Stimulated activated memory B cell treated with anti-CD40 and anti-IgM and Interleukin-4, amounts not matched to agents 10 μg/mL and 1 μg/mL and 100 μg/mL, for 72 hours (primary cell): ENCODE results near the gene FAM89B.
A peak's percentile ranks its signal among the peaks of the same experiment; 100 is the strongest.

Experiments
- ATAC-seq: fragments of 150-1000 bp; cut with Tn5 transposase; 2 replicates; pipeline ENCODE4 v1.10.0; 2021
- H3K27ac Mint-ChIP-seq: one replicate; pipeline ENCODE4 v1.8.0; 2022; ENCODE audit warnings: mild to moderate bottlenecking, mixed read lengths
- H3K27me3 Mint-ChIP-seq: one replicate; pipeline ENCODE4 v1.8.0; 2022; ENCODE audit warnings: mixed read lengths
- H3K36me3 Mint-ChIP-seq: one replicate; pipeline ENCODE4 v1.8.0; 2022; ENCODE audit warnings: mixed read lengths
- H3K4me1 Mint-ChIP-seq: one replicate; pipeline ENCODE4 v1.8.0; 2022; ENCODE audit warnings: mixed read lengths
- H3K4me3 Mint-ChIP-seq: one replicate; pipeline ENCODE4 v1.8.0; 2022; ENCODE audit warnings: mild to moderate bottlenecking, moderate library complexity, mixed read lengths
- H3K9me3 Mint-ChIP-seq: one replicate; pipeline ENCODE4 v1.8.0; 2022; ENCODE audit warnings: mixed read lengths

FAM89B gene

GRCh38 chr11:65596520-65596919 is 24.2 kb downstream of the FAM89B start:
- H3K4me3 Mint-ChIP-seq = no peak overlapping the region
- peak overlapping the region; percentile 50 for H3K27ac Mint-ChIP-seq
- H3K27me3 Mint-ChIP-seq = no peaks in the 10 kb centered on the region
- no peak for ATAC-seq
- peaks cover 44% of the 10 kb centered on the region for H3K36me3 Mint-ChIP-seq
- H3K4me1 Mint-ChIP-seq = peaks cover 28% of the 10 kb centered on the region
- H3K9me3 Mint-ChIP-seq = no peaks in the 10 kb centered on the region

GRCh38 chr11:65598258-65598699 is 25.9 kb downstream of the FAM89B start:
- peaks cover 33% of the 10 kb centered on the region for H3K4me1 Mint-ChIP-seq
- H3K27ac Mint-ChIP-seq = no peak overlapping the region
- no peaks in the 10 kb centered on the region for H3K9me3 Mint-ChIP-seq
- H3K36me3 Mint-ChIP-seq = peaks cover 47% of the 10 kb centered on the region
- no peaks in the 10 kb centered on the region for H3K27me3 Mint-ChIP-seq
- no peak for ATAC-seq
- H3K4me3 Mint-ChIP-seq = no peak overlapping the region

- Mint-ChIP-seq H3K27ac (no peak overlapping the region), H3K9me3 (no peaks in the 10 kb centered on the region), H3K27me3 (no peaks in the 10 kb centered on the region), H3K4me3 (no peak overlapping the region), H3K4me1 (peaks cover 29% of the 10 kb centered on the region), H3K36me3 (peaks cover 55% of the 10 kb centered on the region)
- ATAC-seq = no peak
These were observed 27.0 kb downstream of the FAM89B start for GRCh38 chr11:65599216-65599954.

GRCh38 chr11:65599955-65600246 is 27.6 kb downstream of the FAM89B start:
- Mint-ChIP-seq H3K4me3 (no peak overlapping the region), H3K4me1 (peaks cover 26% of the 10 kb centered on the region), H3K27me3 (no peaks in the 10 kb centered on the region), H3K36me3 (peaks cover 60% of the 10 kb centered on the region), H3K9me3 (no peaks in the 10 kb centered on the region), H3K27ac (no peak overlapping the region)
- no peak for ATAC-seq

- peaks cover 73% of the 10 kb centered on the region for H3K36me3 Mint-ChIP-seq
- H3K9me3 Mint-ChIP-seq = no peaks in the 10 kb centered on the region
- no peak for ATAC-seq
- H3K4me1 Mint-ChIP-seq = peaks cover 18% of the 10 kb centered on the region
- no peak overlapping the region for H3K4me3 Mint-ChIP-seq
- H3K27me3 Mint-ChIP-seq = no peaks in the 10 kb centered on the region
- peak overlapping the region; percentile 44 for H3K27ac Mint-ChIP-seq
These were observed 31.9 kb downstream of the FAM89B start for GRCh38 chr11:65604258-65604657.

- Mint-ChIP-seq H3K27ac (no peak overlapping the region), H3K27me3 (no peaks in the 10 kb centered on the region), H3K4me3 (no peak overlapping the region), H3K9me3 (no peaks in the 10 kb centered on the region), H3K4me1 (peaks cover 46% of the 10 kb centered on the region), H3K36me3 (peaks cover 84% of the 10 kb centered on the region)
- no peak for ATAC-seq
These were observed 34.7 kb downstream of the FAM89B start for GRCh38 chr11:65606876-65607613.

GRCh38 chr11:65607614-65608426 is 35.5 kb downstream of the FAM89B start:
- H3K9me3 Mint-ChIP-seq = no peaks in the 10 kb centered on the region
- H3K4me1 Mint-ChIP-seq = peaks cover 50% of the 10 kb centered on the region
- no peaks in the 10 kb centered on the region for H3K27me3 Mint-ChIP-seq
- no peak overlapping the region for H3K27ac Mint-ChIP-seq
- no peak for ATAC-seq
- no peak overlapping the region for H3K4me3 Mint-ChIP-seq
- H3K36me3 Mint-ChIP-seq = peaks cover 84% of the 10 kb centered on the region

- Mint-ChIP-seq H3K9me3 (no peaks in the 10 kb centered on the region), H3K27me3 (no peaks in the 10 kb centered on the region), H3K27ac (no peak overlapping the region), H3K4me3 (no peak overlapping the region), H3K36me3 (peaks cover 71% of the 10 kb centered on the region), H3K4me1 (peaks cover 48% of the 10 kb centered on the region)
- ATAC-seq = no peak
These were observed 36.9 kb downstream of the FAM89B start for GRCh38 chr11:65609229-65609628.

GRCh38 chr11:65609665-65610064 is 37.3 kb downstream of the FAM89B start:
- Mint-ChIP-seq H3K9me3 (no peaks in the 10 kb centered on the region), H3K27me3 (no peaks in the 10 kb centered on the region), H3K4me3 (no peak overlapping the region), H3K4me1 (peaks cover 48% of the 10 kb centered on the region), H3K27ac (peak overlapping the region; percentile 94), H3K36me3 (peaks cover 66% of the 10 kb centered on the region)
- no peak for ATAC-seq

- Mint-ChIP-seq H3K9me3 (no peaks in the 10 kb centered on the region), H3K27me3 (no peaks in the 10 kb centered on the region), H3K4me3 (no peak overlapping the region), H3K36me3 (peaks cover 60% of the 10 kb centered on the region), H3K4me1 (peaks cover 48% of the 10 kb centered on the region), H3K27ac (peak overlapping the region; percentile 94)
- ATAC-seq = no peak
These were observed 38.1 kb downstream of the FAM89B start for GRCh38 chr11:65610404-65610803.

GRCh38 chr11:65611028-65611757 is 38.9 kb downstream of the FAM89B start:
- peaks cover 50% of the 10 kb centered on the region for H3K4me1 Mint-ChIP-seq
- H3K4me3 Mint-ChIP-seq = peak overlapping the region; percentile 63
- H3K27me3 Mint-ChIP-seq = no peaks in the 10 kb centered on the region
- peaks cover 52% of the 10 kb centered on the region for H3K36me3 Mint-ChIP-seq
- H3K9me3 Mint-ChIP-seq = no peaks in the 10 kb centered on the region
- no peak for ATAC-seq
- H3K27ac Mint-ChIP-seq = peak overlapping the region; percentile 94

GRCh38 chr11:65611758-65612603 is 39.6 kb downstream of the FAM89B start:
- peak overlapping the region; percentile 86 for H3K4me3 Mint-ChIP-seq
- no peaks in the 10 kb centered on the region for H3K9me3 Mint-ChIP-seq
- peaks cover 52% of the 10 kb centered on the region for H3K36me3 Mint-ChIP-seq
- no peaks in the 10 kb centered on the region for H3K27me3 Mint-ChIP-seq
- no peak for ATAC-seq
- peaks cover 57% of the 10 kb centered on the region for H3K4me1 Mint-ChIP-seq
- peak overlapping the region; percentile 94 for H3K27ac Mint-ChIP-seq

- no peak for ATAC-seq
- H3K4me1 Mint-ChIP-seq = peaks cover 64% of the 10 kb centered on the region
- H3K4me3 Mint-ChIP-seq = peak overlapping the region; percentile 86
- H3K27me3 Mint-ChIP-seq = no peaks in the 10 kb centered on the region
- H3K36me3 Mint-ChIP-seq = peaks cover 52% of the 10 kb centered on the region
- H3K27ac Mint-ChIP-seq = peak overlapping the region; percentile 94
- no peaks in the 10 kb centered on the region for H3K9me3 Mint-ChIP-seq
These were observed 40.4 kb downstream of the FAM89B start for GRCh38 chr11:65612691-65613090.
